ENCODE measurements around the gene APBA1. TPM values are rescaled to one million over a fixed set of nuclear protein-coding genes. Genes with fewer than 3 reads are reported as not detected.

The APBA1 gene
- polyA plus RNA-seq, 1 donor (not counting 4 experiments of a cell fraction or from before 2014, with no cell fraction given), result 0.66 TPM

DNA sequence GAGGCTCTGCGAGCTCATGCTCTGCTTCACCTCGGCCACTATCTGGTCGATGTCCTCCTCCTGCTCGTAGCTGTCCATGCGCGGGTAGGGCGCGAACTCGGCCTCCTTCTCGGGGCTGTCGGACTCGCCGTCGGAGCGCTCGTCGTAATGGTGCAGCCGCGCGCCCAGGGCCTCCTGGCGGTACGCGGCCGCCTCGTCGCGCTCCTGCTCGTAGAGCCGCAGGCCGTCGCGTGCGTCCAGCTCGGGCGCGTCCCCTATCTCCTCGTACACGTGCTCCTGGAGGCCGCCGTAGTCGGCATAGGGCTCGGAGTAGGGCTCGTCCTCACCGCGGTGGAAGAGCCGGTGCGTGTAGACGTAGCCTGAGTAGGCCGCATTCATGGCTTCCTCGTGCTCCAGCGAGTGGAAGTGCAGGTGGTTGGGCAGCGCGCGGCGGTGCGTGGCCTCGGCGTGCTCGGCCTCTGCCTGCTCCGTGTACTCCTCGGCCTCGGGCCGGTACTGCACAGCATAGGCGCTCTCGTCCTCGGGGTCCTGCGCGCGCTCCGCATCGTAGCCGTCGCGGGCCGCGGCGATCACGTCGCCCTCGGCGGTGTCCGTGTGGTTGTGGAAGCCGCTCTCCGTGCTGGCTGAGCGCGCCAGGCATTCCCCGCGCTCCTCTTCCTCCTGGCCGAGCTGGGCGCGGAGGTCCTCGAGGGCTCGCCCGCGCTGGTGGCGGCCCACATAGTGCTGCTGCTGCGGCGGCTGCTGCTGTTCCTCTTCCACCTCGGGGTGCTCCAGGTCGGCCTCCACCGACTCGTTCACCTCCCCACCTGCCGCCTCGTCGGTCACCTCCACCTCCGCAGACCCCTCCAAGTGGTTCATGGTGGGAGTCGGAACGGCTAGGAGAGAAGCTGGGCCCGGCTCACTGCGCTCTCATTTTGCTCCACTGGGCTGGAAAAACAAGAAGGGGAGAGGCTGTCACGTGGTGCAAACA lies 155.5 kb downstream of the APBA1 start:
- Histone ChIP-seq H3K36me3 (ENCODE audit: control insufficient read depth in 2 of 2, extremely low read depth in 1 of 2, insufficient read depth in 2 of 2, low read length in 2 of 2) (no peaks in the 10 kb centered on the region), H3K4me2 (ENCODE audit: control insufficient read depth, extremely low read depth, insufficient read depth, low read depth, low read length) (no peak overlapping the region), H3K9me1 (ENCODE audit: control insufficient read depth, extremely low read depth, insufficient read depth, low read length) (no peaks in the 10 kb centered on the region), H3K27me3 (ENCODE audit: control insufficient read depth, extremely low read depth, insufficient read depth, low read length) (no peaks in the 10 kb centered on the region), H3K27ac (ENCODE audit: control insufficient read depth, insufficient read depth, low read length) (no peak overlapping the region), H3K79me2 (ENCODE audit: control insufficient read depth, insufficient read depth, low read length) (no peaks in the 10 kb centered on the region), H2AFZ (ENCODE audit: control insufficient read depth, low read length) (no peak overlapping the region), H3K9ac (ENCODE audit: control insufficient read depth, extremely low read depth, insufficient read depth, low read length) (no peak overlapping the region), H4K20me1 (ENCODE audit: control insufficient read depth, extremely low read depth, insufficient read depth, low read length) (no peaks in the 10 kb centered on the region), H3K9me3 (ENCODE audit: control insufficient read depth, low read depth, low read length) (no peaks in the 10 kb centered on the region), H3K4me3 (ENCODE audit: control insufficient read depth in 2 of 3, extremely low read depth in 1 of 3, insufficient read depth in 2 of 3, low read depth in 1 of 3, low read length in 3 of 3) (no peak overlapping the region), H3K4me1 (ENCODE audit: control insufficient read depth, extremely low read depth, insufficient read depth, low read length) (no peaks in the 10 kb centered on the region)
- dilution Hi-C loops (cut with MboI; ENCODE audit: extremely low pct_ligation_motif_present, low sequenced_read_pairs), result no loop called here
- DNase-seq (ENCODE audit: low read depth, low spot score) (no peak), FAIRE-seq (no peak)
- TF ChIP-seq, protein P1, sequence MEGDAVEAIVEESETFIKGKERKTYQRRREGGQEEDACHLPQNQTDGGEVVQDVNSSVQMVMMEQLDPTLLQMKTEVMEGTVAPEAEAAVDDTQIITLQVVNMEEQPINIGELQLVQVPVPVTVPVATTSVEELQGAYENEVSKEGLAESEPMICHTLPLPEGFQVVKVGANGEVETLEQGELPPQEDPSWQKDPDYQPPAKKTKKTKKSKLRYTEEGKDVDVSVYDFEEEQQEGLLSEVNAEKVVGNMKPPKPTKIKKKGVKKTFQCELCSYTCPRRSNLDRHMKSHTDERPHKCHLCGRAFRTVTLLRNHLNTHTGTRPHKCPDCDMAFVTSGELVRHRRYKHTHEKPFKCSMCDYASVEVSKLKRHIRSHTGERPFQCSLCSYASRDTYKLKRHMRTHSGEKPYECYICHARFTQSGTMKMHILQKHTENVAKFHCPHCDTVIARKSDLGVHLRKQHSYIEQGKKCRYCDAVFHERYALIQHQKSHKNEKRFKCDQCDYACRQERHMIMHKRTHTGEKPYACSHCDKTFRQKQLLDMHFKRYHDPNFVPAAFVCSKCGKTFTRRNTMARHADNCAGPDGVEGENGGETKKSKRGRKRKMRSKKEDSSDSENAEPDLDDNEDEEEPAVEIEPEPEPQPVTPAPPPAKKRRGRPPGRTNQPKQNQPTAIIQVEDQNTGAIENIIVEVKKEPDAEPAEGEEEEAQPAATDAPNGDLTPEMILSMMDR (optimal IDR thresholded peaks at IDR 0.05 in 1 of 3, IDR thresholded peaks at IDR 0.05 in 1 of 3, conservative IDR thresholded peaks at IDR 0.05 in 1 of 3; ENCODE audit: extremely low read depth in 1 of 3, insufficient read depth in 2 of 3, low read length in 3 of 3), result no peak
- no peak for TF ChIP-seq EZH2 (IDR thresholded peaks at IDR 0.05; ENCODE audit: low read length)

DNA sequence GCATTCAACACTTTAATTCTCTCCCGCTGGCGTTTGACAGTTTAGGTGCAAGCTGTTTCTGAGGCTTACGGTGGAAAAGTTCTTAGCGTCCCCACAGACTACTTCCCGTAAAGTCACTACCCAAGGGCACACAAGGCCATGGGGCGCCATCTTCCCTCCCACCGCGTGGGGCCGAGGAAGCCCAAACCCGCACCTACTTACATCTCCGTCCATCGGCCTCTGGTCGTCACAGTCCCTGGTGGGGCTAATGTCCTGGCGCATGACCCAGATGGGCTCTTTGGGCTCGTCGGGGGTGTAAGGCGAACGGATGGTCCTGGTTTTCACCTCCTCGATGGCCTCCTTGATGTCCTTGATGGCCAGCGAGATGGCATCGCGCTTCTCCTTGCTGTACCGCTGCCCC lies 156.4 kb downstream of the APBA1 start:
- H2AFZ ChIP-seq (ENCODE audit: control insufficient read depth, low read length), result no peak overlapping the region
- H3K9me3 ChIP-seq (ENCODE audit: control insufficient read depth, low read depth, low read length), result no peaks in the 10 kb centered on the region
- H3K79me2 ChIP-seq (ENCODE audit: control insufficient read depth, insufficient read depth, low read length), result no peaks in the 10 kb centered on the region
- no peaks in the 10 kb centered on the region for H3K27me3 ChIP-seq (ENCODE audit: control insufficient read depth, extremely low read depth, insufficient read depth, low read length)
- H3K9me1 ChIP-seq (ENCODE audit: control insufficient read depth, extremely low read depth, insufficient read depth, low read length), result no peaks in the 10 kb centered on the region
- H3K36me3 ChIP-seq (ENCODE audit: control insufficient read depth in 2 of 2, extremely low read depth in 1 of 2, insufficient read depth in 2 of 2, low read length in 2 of 2), result no peaks in the 10 kb centered on the region
- TF ChIP-seq EZH2 (IDR thresholded peaks at IDR 0.05; ENCODE audit: low read length), result no peak
- TF ChIP-seq, protein P1 (optimal IDR thresholded peaks at IDR 0.05 in 1 of 3, IDR thresholded peaks at IDR 0.05 in 1 of 3, conservative IDR thresholded peaks at IDR 0.05 in 1 of 3; ENCODE audit: extremely low read depth in 1 of 3, insufficient read depth in 2 of 3, low read length in 3 of 3), result no peak
- H3K4me2 ChIP-seq (ENCODE audit: control insufficient read depth, extremely low read depth, insufficient read depth, low read depth, low read length), result no peak overlapping the region
- H3K9ac ChIP-seq (ENCODE audit: control insufficient read depth, extremely low read depth, insufficient read depth, low read length), result no peak overlapping the region
- no peak for FAIRE-seq
- no peaks in the 10 kb centered on the region for H3K4me1 ChIP-seq (ENCODE audit: control insufficient read depth, extremely low read depth, insufficient read depth, low read length)
- dilution Hi-C loops (cut with MboI; ENCODE audit: extremely low pct_ligation_motif_present, low sequenced_read_pairs), result no loop called here
- no peak for DNase-seq (ENCODE audit: low read depth, low spot score)
- H4K20me1 ChIP-seq (ENCODE audit: control insufficient read depth, extremely low read depth, insufficient read depth, low read length), result no peaks in the 10 kb centered on the region
- H3K27ac ChIP-seq (ENCODE audit: control insufficient read depth, insufficient read depth, low read length), result no peak overlapping the region
- no peak overlapping the region for H3K4me3 ChIP-seq (ENCODE audit: control insufficient read depth in 2 of 3, extremely low read depth in 1 of 3, insufficient read depth in 2 of 3, low read depth in 1 of 3, low read length in 3 of 3)

Measured in keratinocyte (primary cell).